Measurements from ENCODE around the gene BARD1.
"Not testable (repeated sequence)": the region's sequence is repeated elsewhere in the genome, so short reads cannot be mapped to it uniquely, and the experiment has no call there.

Gene BARD1

DNA sequence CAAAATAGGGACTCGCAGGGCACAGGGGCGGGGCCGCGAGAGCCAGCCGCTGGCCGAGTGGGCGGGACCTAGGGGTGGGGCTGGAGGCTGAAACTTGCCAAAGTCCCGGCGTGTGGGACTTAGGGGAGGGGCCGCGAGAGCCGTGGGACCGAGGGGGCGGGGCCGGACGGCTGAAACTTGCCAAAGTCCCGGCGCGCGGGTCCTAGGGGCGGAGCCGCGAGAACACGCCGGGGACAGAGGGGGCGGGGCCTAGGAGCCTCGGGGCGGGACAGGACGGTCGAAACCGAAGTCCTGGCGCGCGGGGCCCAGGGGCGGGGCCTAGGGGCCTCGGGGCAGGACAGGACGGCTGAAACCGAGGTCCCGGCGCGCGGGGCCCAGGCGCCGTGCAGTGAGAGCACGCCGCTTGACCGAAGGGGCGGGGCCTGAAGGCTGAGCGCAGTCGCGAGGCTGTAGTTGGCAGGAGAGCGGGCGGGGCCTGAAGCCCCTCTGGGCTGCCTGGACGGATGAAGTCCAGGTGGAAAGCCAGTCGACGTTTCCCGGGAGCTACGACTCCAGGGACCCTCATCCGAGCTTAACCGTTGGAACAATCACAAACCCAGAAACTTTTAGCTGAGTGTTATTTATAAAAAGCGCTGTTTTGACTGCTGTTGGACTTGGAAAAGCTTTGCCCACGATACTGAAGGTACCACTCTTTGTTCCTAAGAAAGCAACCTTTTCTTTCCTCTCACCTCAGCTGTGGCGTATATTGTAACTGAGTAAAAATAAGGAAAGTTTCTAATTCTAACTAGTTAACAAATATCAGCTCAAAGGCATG, 475 bp upstream of the BARD1 start:
- Histone ChIP-seq H3K27ac (ENCODE audit: low read depth, low read length) (peak overlapping the region; percentile 98), H3K9ac (ENCODE audit: low read depth, low read length) (peak overlapping the region; percentile 38), H3K4me3 (ENCODE audit: low read depth, low read length) (peak overlapping the region; percentile 99), H3K36me3 (ENCODE audit: control insufficient read depth, insufficient read depth, low read length) (peaks cover 4% of the 10 kb centered on the region), H3K4me1 (ENCODE audit: control insufficient read depth, insufficient read depth, low read length) (peaks cover 32% of the 10 kb centered on the region), H3K9me3 (ENCODE audit: control insufficient read depth, insufficient read depth, low read length) (no peaks in the 10 kb centered on the region), H3K27me3 (ENCODE audit: control insufficient read depth, insufficient read depth, low read length) (peaks cover 11% of the 10 kb centered on the region; the same call in 1 of the 2 replicates)

DNA sequence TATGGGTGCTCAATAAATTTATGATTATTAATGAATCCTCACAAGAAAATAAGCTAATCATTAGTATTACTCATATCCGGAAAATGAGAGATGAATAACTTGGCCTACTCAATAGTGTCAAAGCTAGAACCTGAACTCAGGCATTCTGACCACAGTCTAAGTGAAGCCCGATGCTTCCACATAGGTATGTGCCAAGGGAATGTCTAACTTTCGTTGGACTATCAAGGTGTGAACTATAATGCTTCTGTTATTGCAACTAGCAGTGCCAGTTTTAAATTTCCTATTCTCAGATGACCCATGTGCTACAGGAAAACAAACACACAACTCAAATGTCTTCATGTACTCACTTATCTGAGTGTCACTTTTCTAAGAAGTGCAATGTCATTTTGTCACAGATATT, 1.8 kb downstream of the BARD1 start:
- Histone ChIP-seq H3K9ac (ENCODE audit: low read depth, low read length) (peak overlapping the region; percentile 35; the same call in 1 of the 2 replicates), H3K4me1 (ENCODE audit: control insufficient read depth, insufficient read depth, low read length) (peaks cover 34% of the 10 kb centered on the region), H3K27me3 (ENCODE audit: control insufficient read depth, insufficient read depth, low read length) (peaks cover 11% of the 10 kb centered on the region; the same call in 1 of the 2 replicates), H3K27ac (ENCODE audit: low read depth, low read length) (no peak overlapping the region), H3K4me3 (ENCODE audit: low read depth, low read length) (peak overlapping the region; percentile 99), H3K9me3 (ENCODE audit: control insufficient read depth, insufficient read depth, low read length) (no peaks in the 10 kb centered on the region), H3K36me3 (ENCODE audit: control insufficient read depth, insufficient read depth, low read length) (peaks cover 4% of the 10 kb centered on the region)

- Histone ChIP-seq H3K9me3 (ENCODE audit: control insufficient read depth, insufficient read depth, low read length) (no peaks in the 10 kb centered on the region), H3K4me1 (ENCODE audit: control insufficient read depth, insufficient read depth, low read length) (peaks cover 26% of the 10 kb centered on the region), H3K36me3 (ENCODE audit: control insufficient read depth, insufficient read depth, low read length) (peaks cover 4% of the 10 kb centered on the region), H3K9ac (ENCODE audit: low read depth, low read length) (no peak overlapping the region), H3K4me3 (ENCODE audit: low read depth, low read length) (no peak overlapping the region), H3K27ac (ENCODE audit: low read depth, low read length) (no peak overlapping the region), H3K27me3 (ENCODE audit: control insufficient read depth, insufficient read depth, low read length) (no peaks in the 10 kb centered on the region)
These were observed 7.6 kb downstream of the BARD1 start for GRCh38 chr2:214801768-214802397.

DNA sequence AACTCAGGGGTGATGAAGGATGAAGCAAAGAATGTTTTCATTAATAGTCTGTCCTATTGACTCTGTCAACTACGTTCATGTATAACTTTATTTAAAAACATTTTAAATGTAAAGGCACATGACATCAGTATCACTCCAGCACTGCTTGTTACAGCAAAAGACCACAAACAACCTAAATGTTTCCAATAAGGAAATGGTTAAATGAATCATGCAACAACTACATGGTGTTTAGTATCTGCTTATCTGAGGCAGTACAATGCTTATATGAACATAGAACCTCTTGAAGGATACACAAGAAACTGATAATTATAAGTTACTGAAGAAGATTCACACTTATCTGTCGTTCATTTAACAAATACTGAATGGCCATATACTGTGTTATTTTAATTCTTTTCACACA, 8.4 kb downstream of the BARD1 start:
- Histone ChIP-seq H3K36me3 (ENCODE audit: control insufficient read depth, insufficient read depth, low read length) (peaks cover 6% of the 10 kb centered on the region), H3K4me3 (ENCODE audit: low read depth, low read length) (no peak overlapping the region), H3K27ac (ENCODE audit: low read depth, low read length) (no peak overlapping the region), H3K9ac (ENCODE audit: low read depth, low read length) (no peak overlapping the region), H3K9me3 (ENCODE audit: control insufficient read depth, insufficient read depth, low read length) (no peaks in the 10 kb centered on the region), H3K4me1 (ENCODE audit: control insufficient read depth, insufficient read depth, low read length) (peaks cover 22% of the 10 kb centered on the region), H3K27me3 (ENCODE audit: control insufficient read depth, insufficient read depth, low read length) (no peaks in the 10 kb centered on the region)

DNA sequence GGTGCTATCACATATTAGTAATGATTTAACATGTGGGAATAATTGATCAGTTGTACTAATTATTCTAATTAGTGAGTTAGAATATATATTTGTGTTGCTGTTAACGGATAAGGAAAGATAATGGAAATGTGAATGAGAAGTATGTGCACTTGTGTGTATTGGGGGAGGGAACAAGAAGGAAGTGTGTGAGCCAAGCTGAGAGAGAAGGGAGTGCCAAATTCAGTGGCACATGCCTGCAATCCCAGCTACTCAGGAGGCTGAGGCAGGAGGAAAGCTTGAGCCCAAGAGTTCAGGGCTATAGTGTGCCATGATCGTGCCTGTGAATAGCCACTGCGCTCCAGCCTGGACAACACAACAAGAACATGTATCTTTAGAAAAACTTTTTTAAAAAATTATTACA, 9.3 kb downstream of the BARD1 start:
- H3K4me3 ChIP-seq (ENCODE audit: low read depth, low read length): no peak overlapping the region
- no peaks in the 10 kb centered on the region for H3K27me3 ChIP-seq (ENCODE audit: control insufficient read depth, insufficient read depth, low read length)
- peaks cover 12% of the 10 kb centered on the region; the same call in 1 of the 2 replicates for H3K36me3 ChIP-seq (ENCODE audit: control insufficient read depth, insufficient read depth, low read length)
- H3K9ac ChIP-seq (ENCODE audit: low read depth, low read length): no peak overlapping the region
- peaks cover 13% of the 10 kb centered on the region for H3K4me1 ChIP-seq (ENCODE audit: control insufficient read depth, insufficient read depth, low read length)
- no peaks in the 10 kb centered on the region for H3K9me3 ChIP-seq (ENCODE audit: control insufficient read depth, insufficient read depth, low read length)
- no peak overlapping the region for H3K27ac ChIP-seq (ENCODE audit: low read depth, low read length)

DNA sequence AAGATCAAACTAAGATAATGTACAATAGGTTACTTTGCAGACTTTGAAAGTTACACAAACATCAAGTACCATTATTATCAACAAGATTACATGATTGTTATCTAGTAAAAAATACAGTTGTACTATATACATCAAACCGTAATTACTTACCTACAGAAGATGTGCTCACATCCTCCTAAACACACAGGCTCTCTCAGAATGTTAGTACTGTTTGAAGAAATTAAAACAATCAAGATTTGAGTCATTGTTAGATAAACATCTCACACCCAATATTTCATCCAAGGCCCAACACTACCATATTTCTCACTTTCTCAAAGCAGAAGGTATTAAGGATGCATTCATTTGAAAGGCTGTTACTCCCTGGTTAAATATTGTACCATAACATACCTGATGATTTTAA, 12.6 kb downstream of the BARD1 start:
- Histone ChIP-seq H3K9me3 (ENCODE audit: control insufficient read depth, insufficient read depth, low read length) (no peaks in the 10 kb centered on the region), H3K4me1 (ENCODE audit: control insufficient read depth, insufficient read depth, low read length) (no peaks in the 10 kb centered on the region), H3K27me3 (ENCODE audit: control insufficient read depth, insufficient read depth, low read length) (no peaks in the 10 kb centered on the region), H3K9ac (ENCODE audit: low read depth, low read length) (no peak overlapping the region), H3K27ac (ENCODE audit: low read depth, low read length) (no peak overlapping the region), H3K4me3 (ENCODE audit: low read depth, low read length) (no peak overlapping the region), H3K36me3 (ENCODE audit: control insufficient read depth, insufficient read depth, low read length) (peaks cover 37% of the 10 kb centered on the region)

GRCh38 chr2:214783181-214783580, 26.3 kb downstream of the BARD1 start:
- H3K4me3 ChIP-seq (ENCODE audit: low read depth, low read length); H3K9me3 ChIP-seq (ENCODE audit: control insufficient read depth, insufficient read depth, low read length); H3K27me3 ChIP-seq (ENCODE audit: control insufficient read depth, insufficient read depth, low read length); H3K9ac ChIP-seq (ENCODE audit: low read depth, low read length); H3K27ac ChIP-seq (ENCODE audit: low read depth, low read length): not testable (repeated sequence)
- H3K36me3 ChIP-seq (ENCODE audit: control insufficient read depth, insufficient read depth, low read length): peaks cover 39% of the 10 kb centered on the region
- H3K4me1 ChIP-seq (ENCODE audit: control insufficient read depth, insufficient read depth, low read length): peaks cover 12% of the 10 kb centered on the region; the same call in 1 of the 2 replicates

DNA sequence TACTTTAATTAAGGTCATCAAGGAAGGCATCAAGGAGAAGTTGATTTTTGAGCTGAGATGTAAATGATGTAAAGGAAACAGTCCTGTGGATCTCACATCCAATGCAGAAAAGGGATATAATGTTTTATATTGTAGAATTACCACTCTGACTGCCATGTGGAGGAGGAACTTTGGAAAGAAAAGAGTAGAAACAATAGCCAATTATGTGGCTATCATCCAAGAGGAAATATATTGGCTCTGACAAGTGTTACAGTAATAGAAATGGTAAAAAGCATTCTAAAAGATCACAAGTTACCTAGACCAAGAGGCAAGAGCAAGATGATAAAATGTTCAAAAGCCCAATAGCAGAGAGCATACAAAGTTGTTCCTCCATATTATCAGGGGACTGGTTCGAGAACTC, 26.8 kb downstream of the BARD1 start:
- no peak overlapping the region for H3K4me3 ChIP-seq (ENCODE audit: low read depth, low read length)
- H3K9me3 ChIP-seq (ENCODE audit: control insufficient read depth, insufficient read depth, low read length): no peaks in the 10 kb centered on the region
- H3K27me3 ChIP-seq (ENCODE audit: control insufficient read depth, insufficient read depth, low read length): no peaks in the 10 kb centered on the region
- peaks cover 39% of the 10 kb centered on the region for H3K36me3 ChIP-seq (ENCODE audit: control insufficient read depth, insufficient read depth, low read length)
- H3K9ac ChIP-seq (ENCODE audit: low read depth, low read length): no peak overlapping the region
- no peak overlapping the region for H3K27ac ChIP-seq (ENCODE audit: low read depth, low read length)
- peaks cover 12% of the 10 kb centered on the region; the same call in 1 of the 2 replicates for H3K4me1 ChIP-seq (ENCODE audit: control insufficient read depth, insufficient read depth, low read length)

- H3K27ac ChIP-seq (ENCODE audit: low read depth, low read length): no peak overlapping the region
- H3K4me3 ChIP-seq (ENCODE audit: low read depth, low read length): no peak overlapping the region
- no peaks in the 10 kb centered on the region for H3K9me3 ChIP-seq (ENCODE audit: control insufficient read depth, insufficient read depth, low read length)
- no peaks in the 10 kb centered on the region for H3K27me3 ChIP-seq (ENCODE audit: control insufficient read depth, insufficient read depth, low read length)
- peaks cover 51% of the 10 kb centered on the region for H3K36me3 ChIP-seq (ENCODE audit: control insufficient read depth, insufficient read depth, low read length)
- peaks cover 7% of the 10 kb centered on the region; the same call in 1 of the 2 replicates for H3K4me1 ChIP-seq (ENCODE audit: control insufficient read depth, insufficient read depth, low read length)
- H3K9ac ChIP-seq (ENCODE audit: low read depth, low read length): no peak overlapping the region
These were observed 28.3 kb downstream of the BARD1 start for GRCh38 chr2:214781226-214781625.

DNA sequence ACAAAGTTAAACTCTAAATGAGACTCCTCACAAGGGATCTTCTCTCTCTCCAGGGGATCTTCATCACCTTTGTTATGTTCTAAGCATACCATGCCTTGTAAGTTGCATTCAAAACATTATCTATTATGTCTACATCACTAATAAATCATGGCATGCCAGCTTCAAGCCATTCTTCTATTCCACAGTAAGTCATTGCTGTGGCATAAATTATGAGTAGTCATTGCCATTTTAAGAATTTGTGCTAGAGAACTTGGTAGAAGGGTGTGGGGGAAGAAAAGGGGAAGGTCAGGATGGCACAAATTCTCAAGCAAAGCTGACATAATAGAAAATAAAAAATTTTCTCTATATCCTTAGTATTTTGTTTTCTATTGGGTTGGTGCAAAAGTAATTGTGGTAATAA, 33.5 kb downstream of the BARD1 start:
- H3K27ac ChIP-seq (ENCODE audit: low read depth, low read length): no peak overlapping the region
- no peak overlapping the region for H3K9ac ChIP-seq (ENCODE audit: low read depth, low read length)
- no peaks in the 10 kb centered on the region for H3K27me3 ChIP-seq (ENCODE audit: control insufficient read depth, insufficient read depth, low read length)
- no peaks in the 10 kb centered on the region for H3K9me3 ChIP-seq (ENCODE audit: control insufficient read depth, insufficient read depth, low read length)
- no peaks in the 10 kb centered on the region for H3K4me1 ChIP-seq (ENCODE audit: control insufficient read depth, insufficient read depth, low read length)
- H3K4me3 ChIP-seq (ENCODE audit: low read depth, low read length): no peak overlapping the region
- peaks cover 66% of the 10 kb centered on the region for H3K36me3 ChIP-seq (ENCODE audit: control insufficient read depth, insufficient read depth, low read length)

DNA sequence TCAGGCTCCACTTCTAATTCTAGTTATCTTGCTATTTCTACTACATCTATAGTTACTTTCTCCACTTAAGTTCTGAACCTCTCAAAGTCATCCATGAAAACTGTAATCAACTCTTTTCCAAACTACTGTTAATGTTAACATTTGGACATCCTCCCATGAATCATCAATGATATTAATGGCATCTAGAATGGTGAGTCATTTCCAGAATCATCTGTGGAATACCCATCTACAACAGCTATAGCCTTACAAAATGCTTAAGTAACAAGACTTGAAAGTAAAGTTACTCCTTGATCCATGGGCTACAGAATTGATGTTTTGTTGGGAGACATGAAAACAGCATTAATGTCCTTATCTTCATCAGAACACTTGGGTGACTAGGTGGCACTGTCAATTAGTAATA, 35.4 kb downstream of the BARD1 start:
- Histone ChIP-seq H3K9me3 (ENCODE audit: control insufficient read depth, insufficient read depth, low read length) (no peaks in the 10 kb centered on the region), H3K27ac (ENCODE audit: low read depth, low read length) (no peak overlapping the region), H3K36me3 (ENCODE audit: control insufficient read depth, insufficient read depth, low read length) (peaks cover 47% of the 10 kb centered on the region), H3K4me3 (ENCODE audit: low read depth, low read length) (no peak overlapping the region), H3K9ac (ENCODE audit: low read depth, low read length) (no peak overlapping the region), H3K4me1 (ENCODE audit: control insufficient read depth, insufficient read depth, low read length) (no peaks in the 10 kb centered on the region), H3K27me3 (ENCODE audit: control insufficient read depth, insufficient read depth, low read length) (no peaks in the 10 kb centered on the region)

Data from HUES48 (cell line).